ENCODE measurements around the gene ZNRD2.
"Not testable (repeated sequence)": the region's sequence is repeated elsewhere in the genome, so short reads cannot be mapped to it uniquely, and the experiment has no call there.

The ZNRD2 gene

DNA sequence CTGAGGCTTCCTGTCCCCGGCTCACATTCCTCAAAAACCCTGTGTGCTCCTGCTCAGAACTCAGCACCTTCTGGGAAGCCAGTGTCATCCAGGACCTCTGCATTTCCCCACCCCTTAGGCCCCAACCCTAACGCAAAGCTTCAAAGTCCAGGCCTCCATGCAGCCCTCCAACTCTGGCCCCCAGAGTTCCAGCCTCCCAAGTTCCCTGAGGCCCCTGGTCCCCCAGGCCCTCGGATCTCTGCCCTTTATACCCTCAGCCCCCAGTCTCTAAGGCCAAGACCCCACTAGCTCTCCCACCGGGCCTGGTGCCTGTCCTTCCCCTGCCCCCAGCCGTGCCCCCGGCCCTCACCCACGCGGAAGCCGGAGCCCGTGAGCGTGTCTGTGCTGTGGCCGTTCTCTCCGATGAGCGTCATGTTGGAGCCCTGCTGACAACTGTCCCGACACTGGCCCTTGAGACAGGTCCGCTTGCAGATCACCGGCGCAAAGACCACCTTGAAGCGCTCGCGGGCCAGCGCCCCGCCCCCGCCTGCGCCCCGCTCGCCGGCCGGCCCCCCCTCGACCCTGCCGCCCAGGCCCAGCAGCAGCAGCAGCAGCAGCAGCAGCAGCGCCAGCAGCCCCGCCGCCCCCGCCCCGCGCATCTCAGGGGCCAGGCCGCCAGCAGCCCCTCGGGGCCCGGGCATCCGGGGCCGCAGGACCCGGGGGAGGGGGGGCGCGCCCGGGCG, 12.8 kb upstream of the ZNRD2 start:
- DNase-seq, result no peak

DNA sequence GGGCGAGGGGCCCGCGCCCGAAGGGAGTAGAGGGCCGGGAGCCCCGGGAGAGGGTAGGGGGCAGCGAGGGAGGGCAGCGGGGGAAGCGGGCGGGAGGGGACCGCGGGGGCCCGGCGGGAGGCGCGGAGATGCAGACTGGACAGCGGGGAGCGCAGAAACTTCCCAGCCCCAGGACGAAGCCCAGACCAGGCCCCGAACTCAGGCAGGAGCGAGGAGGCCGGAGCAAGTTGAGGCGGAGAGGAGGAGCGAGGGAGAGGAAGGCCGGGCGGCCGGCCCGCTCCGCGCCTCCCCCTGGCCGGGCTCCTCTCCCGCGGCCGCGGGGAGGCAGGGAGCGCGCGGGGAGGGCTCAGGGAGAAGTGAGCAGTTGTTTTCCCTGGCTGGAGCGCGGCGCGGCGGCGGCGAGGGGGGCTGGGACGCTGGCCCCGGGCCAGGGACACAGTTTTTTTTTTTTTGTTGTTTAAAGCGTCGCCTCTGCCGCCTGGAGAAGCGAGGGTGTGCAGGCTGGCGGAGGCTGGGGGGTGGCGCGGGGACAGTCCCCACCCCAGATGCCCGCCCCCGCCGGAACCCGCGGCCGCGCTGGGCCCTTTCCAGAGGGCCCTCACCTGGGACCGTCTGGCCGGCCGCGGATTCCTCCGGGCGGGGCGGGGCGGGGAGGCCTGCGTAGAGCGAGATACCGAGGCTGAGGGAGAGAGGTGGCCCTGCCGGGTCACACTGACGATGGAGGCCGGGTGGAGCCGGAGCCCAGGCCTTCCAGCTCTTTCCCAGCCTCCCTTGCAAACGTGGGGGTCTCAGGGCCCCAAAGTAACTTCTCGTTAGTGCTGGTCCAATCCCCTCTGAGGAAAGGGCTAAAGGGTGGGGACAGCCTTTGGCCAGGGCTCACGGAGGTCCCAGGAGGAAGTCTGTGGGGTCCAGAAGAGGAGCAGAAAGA, 12.0 kb upstream of the ZNRD2 start, which contains the start of gene LTBP3:
Gene LTBP3, minus strand, starts transcription at position 358 of the 928 bp plus-strand sequence. CDS start 400 bp downstream, outside the sequence.
- DNase-seq, result peak; percentile 58

DNA sequence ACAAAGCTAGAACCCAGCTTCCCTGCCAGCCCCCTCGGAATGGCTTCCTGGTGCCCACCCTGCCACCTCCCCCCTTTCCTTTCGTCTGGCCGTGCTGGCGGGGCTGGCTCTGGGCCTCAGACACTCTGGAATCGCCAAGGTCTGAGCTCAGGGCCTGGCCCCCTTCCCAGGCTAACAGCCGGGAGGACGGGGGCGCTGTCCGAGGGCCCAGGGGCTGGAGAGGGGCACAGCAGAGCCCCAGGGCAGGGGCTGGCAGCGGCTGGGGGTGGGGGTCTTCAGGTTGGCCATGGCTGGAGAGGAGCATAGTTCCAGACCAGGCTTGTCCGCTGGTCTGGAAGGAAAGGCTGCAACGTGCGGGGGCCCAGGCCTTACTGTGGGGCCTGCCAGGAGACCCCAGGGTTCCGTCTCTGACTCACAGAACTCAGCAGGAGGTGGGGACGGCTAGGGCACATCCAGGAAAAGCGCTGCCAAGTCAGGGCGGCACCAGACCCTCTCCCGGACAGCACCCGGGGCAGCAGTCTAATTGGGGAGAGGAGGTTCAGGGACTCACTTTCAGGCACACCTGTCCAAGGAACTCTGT, 11.3 kb upstream of the ZNRD2 start:
- DNase-seq, result peak; percentile 81

DNA sequence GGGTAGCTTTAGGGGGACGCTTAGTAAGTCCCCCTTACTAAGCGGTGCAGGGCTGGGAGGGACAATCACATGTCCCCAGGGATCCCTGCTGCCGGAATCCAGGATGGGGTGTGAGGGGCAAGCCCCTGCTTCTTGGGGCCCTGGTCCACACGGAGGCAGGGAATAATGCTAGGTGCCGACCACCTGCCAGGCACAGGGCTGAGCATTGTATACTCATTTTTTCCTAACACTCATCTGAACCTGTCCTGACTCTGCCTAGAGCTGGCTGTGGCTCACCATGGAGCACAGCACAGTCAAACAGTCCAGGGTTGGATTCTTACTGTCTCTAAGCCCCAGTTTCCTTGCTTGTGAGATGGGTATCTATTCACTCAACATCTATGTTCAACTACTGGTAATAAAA, 10.7 kb upstream of the ZNRD2 start:
- peak; percentile 73 for DNase-seq

DNA sequence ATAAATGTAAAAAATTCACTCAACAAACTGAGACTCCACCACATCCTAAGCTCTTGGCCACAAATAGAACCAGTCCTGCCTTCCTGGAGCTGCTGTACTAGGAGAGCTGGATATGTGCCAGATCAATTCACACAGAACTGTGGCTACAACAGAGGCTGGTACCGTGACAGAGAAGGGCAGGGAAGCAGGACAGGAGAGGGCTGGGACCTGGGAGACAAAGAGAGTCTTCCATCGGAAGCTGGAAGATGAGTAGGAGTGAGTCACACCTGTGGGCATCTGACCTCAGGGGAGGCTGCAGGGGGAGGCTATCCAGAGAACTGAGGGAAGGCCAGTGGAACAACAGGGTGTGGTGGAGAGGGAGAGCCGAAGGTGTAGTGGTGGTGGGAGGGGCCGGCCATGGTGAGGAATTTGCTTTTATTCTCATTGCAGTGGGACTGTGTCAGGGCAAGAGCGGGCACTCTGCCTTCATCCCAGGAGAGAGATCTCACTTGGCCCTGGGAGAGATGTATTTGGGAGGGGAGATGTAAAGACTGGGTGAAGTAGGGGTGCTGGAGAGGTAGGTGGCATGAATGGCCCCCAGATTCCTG, 10.2 kb upstream of the ZNRD2 start:
- DNase-seq, result peak; percentile 73

DNA sequence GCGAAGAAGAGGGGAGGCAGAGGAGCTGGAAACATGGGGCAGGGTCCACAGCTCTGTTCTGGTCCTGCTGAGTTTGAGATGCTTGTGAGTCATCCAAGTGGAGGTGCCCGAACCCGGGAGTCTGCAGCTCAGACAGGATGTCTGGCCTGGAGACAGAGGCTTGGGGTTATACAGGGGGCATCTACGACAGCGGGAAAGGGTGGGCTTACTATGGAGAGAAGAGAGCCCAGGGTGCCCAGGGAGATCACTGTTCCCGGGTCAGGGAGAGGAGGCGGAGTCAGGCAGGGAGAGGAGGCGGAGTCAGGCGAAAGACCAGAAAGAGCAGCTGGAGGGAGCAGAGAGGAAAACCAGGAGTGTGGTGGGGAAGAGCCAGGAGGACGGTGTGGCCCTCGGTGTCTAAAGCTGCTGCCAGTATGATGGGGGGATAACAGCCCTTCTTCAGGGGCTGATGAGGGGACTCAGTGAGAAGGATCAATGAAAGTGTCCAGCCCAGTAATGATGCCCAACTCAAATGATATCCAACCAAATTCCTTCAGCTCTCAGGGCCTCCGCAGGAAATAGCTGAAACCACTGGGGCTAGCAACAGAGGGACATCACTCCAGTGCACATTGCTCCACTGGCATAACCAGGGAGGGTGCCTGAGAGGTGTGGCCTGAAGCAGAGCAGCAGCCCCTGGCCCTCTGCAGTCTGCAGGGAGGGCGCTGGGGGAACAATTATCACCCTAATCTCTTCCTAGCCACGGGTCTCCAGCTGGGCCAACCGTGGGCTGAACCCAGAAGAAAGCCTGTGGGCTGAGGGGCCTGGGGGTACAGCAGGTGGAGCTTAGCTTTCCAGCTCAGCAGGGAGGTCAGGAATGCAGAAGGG, 9.5 kb upstream of the ZNRD2 start:
- DNase-seq, result peak; percentile 64

DNA sequence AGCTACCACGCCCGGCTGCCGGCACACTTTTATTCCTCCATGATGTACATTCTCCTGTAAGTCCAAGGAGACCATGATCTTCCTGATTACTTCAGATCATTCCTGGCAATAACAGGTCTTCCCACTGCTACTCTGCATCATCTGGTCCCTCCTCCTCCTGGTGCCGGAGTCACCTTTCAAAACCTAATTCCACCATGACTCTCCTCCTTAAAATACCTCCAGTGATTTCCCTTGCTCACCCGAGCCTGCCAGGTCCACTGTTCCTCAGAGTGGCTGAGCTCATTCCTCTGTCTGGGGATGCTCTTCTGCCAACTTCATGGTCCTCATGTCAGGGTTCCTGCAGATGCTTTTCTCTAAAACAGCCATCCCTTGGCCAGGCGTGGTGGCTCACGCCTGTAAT, 8.3 kb upstream of the ZNRD2 start:
- DNase-seq, result no peak

DNA sequence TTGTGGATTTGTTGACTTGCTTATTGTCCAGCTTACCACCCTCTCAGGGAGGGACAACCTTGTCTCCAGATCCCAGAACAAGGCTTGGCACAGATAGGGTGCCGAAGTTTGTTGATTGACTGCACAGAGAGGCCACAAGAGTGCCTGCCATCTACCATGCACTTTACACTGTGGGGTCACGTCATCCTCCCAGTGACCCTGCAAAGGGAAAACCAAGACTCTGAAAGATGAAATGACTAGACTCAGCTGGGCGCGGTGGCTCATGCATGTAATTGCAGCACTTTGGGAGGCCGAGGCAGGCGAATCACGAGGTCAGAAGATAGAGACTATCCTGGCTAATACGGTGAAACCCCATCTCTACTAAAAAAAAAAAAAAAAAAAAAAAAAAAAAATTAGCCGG, 7.5 kb upstream of the ZNRD2 start:
- DNase-seq, result no peak

DNA sequence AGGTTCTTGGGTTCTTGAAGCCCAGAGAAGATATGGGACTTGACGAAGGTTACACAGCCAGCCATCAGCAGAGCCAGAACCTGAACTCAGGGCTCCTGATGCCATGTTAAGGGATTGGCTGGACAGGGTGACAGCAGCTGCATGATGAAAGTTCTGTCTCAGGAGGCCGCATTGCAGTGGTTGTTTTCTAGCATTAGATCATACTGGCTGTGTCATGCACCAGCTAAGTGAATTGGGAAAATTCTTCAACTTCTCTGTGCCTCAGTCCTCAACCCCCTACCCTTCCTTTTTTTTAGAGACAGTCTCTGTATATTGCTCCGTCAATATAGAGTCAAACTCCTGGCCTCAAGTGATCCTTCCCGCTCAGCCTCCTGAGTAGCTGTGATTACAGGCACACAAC, 6.7 kb upstream of the ZNRD2 start:
- DNase-seq, result no peak

DNA sequence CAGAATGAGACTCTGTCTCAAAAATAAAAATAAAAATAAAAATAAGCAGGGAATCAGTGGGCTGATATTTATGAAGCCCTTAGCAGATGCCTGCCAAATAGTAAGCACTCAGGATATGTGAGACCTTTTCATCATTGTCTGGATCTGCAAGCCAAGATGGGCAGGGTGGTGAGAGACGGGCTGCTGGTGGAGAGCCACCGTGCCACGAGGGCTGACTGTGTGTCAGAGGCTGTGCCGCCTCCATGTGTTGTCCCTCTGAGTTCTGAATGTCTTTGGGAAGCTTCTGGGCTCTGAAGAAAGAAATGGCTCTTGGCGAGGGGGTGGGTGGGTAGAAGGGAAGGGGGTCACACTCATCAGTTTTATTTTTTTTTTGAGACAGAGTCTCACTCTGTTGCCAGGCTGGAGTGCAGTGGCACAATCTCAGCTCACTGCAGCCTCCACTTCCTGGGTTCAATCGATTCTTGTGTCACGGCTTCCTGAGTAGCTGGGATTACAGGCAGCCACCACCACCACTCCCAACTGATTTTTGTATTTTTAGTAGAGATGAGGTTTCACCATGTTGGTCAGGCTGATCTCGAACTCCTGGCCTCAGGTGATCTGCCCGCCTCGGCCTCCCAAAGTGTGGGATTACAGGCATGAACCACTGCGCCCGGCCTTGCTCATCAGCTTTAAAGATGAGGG, 5.3 kb upstream of the ZNRD2 start:
- DNase-seq, result not testable (repeated sequence)

DNA sequence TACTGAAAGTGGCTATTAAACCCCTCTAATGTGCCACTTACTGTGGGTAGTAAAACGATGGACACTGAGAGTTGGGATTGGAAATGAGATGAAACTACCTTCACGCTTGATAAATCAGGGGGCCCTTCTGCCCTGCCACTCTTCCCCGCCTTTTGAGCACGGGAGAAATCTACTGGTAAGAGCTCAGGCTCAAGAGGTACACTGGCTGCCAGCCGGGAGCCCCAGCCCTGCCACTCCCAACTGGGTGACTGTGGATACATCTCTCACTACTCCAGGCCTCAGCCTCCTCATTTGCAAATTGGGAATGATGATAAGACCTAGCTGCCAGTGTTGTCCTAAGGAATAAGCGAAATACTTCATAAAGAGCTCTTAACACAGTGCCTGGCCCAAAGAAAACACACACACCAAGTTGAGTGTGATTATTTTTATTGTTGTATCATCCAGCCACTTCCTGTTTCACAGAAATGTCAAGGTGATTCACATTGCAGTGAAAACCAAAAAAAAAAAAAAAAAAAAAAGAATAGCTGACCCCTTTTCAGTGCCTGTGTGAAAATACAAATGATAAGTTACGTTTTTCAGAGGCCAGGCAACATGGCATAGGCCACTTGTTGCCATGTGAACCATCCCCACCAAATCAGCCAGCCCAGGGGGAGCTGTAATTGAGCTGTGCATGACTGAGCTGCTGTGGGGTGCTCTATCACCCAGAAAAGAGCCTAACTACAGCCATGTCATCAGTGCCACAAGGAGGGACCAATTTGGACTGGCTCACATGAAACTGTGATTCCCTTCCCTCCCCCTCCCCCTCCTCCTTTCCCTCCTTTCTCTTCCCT, 4.4 kb upstream of the ZNRD2 start:
- no peak for DNase-seq

DNA sequence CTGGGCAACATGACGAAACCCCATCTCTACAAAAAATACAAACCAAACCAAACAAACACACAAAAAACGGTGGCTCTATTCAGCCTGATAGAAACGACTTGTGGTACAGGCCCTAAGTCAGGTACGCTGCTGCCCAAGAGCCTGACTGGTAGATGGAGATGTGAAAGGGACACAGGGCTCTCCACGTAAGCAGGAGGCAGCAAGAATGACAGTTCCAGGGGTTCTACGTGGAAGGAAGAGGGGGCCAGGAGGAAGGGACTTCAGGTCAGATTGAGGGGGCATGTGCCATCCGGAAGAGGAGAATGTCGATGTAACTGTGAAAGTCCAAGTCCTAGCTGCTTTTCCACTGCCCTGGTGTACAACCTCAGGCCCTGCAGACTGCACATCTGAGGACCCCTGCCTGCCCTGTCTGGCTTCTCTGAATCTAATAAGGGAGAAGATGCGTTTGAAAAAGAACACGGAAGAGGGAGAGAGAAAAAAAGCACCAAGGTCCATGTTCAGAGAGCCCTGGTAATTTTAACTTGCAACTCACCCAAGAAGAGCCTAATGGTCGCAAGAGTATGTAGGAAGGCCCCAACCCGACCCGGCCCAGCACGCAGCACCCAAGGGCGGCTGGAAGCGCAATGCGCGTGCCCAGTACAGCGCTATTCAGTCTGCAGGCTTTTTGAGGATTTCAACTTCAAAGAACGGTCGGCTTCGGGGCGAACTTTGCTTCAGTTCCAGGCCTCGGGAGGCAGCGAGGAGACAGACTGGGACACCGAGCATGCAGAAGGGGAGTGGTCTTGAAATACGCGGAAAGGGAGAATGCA, 909 bp upstream of the ZNRD2 start:
- no peak for DNase-seq

DNA sequence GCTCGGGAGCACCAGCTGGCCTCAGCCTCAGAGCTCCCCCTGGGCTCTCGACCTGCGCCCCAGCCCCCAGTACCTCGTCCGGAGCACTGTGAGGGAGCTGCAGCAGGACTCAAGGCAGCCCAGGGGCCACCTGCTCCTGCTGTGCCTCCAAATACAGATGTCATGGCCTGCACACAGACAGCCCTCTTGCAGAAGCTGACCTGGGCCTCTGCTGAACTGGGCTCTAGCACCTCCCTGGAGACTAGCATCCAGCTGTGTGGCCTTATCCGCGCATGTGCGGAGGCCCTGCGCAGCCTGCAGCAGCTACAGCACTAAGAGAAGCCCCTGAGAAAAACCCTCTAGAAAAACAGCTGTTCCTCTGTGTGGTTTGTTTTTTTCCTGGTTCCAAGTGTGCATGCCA, 1.1 kb downstream of the ZNRD2 start:
- no peak for DNase-seq

DNA sequence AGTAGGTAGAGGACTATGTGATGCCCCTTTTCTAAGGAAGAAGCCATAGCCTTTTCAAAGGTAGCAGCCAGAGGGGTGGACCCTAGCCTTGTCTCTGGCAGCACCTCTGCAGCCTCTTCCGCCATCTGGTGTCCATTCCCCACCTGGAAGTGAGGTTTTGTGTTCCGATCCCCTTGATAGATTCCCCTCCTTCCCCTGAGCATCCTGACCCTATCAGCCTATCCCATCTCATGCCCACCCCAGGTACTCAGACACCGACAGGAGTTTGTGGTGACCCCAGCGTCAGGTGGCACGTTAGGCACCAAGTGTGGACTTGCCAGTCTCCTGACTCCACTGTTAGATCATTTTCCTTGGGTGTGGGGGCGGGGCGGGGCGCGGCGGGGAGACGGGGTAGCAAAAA, 1.7 kb downstream of the ZNRD2 start:
- DNase-seq, result no peak

DNA sequence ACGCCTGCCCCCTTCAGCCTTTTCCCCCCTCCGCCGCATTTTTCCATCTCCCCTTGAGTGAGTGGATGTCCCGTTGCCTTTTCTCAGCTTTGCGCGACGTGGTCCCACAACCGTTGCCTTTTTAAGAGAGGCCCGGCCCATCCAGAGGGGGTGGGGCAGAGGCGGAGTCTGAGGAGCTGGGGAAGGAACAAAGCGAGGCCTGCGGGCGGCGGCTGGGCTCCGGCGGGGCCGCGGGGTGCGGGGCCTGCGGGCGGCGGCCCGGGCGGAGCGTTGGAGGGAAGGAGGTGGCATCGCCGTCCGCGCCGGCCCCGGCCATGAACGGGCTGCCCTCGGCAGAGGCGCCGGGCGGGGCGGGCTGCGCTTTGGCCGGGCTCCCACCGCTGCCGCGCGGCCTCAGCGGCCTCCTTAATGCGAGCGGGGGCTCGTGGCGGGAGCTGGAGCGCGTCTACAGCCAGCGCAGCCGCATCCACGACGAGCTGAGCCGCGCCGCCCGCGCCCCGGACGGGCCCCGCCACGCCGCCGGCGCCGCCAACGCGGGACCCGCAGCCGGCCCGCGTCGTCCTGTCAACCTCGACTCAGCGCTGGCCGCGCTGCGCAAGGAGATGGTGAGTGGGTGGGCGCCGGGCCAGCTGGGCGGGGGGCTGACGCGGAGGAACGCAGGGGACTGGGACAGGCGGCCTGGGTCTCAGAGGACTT, 2.2 kb downstream of the ZNRD2 start, which contains the start of gene FAM89B:
Gene FAM89B, plus strand, starts transcription at position 183 of the 696 bp plus-strand sequence. Its CDS starts 132 bp downstream, at position 315.
- peak; percentile 61 for DNase-seq

DNA sequence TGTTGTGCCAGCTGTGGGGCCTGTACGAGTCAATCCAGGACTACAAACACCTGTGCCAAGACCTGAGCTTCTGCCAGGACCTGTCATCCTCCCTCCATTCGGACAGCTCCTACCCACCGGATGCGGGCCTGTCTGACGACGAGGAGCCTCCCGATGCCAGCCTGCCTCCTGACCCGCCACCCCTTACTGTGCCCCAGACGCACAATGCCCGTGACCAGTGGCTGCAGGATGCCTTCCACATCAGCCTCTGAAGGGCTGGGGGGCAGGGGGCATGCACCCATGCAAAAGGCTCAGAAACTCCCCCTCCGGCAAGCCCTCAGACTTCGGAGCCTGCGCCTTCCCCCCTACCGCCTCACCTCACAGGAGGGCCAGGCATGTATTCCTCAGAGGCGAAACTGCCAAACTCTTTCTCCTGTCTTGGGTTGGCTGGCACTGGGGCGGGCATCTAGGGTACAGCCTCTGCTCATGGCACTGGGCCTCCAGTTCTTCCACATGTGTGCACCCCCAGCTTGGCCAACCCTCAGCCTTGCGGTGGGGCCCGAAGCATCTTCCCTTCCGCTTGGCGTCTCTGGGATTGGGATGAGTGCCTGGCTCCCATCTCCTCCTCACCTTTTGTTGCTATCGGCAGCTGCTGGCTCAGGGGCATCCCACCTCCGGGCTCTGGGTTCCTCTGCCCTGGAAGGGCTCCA, 3.3 kb downstream of the ZNRD2 start:
- DNase-seq, result no peak

DNA sequence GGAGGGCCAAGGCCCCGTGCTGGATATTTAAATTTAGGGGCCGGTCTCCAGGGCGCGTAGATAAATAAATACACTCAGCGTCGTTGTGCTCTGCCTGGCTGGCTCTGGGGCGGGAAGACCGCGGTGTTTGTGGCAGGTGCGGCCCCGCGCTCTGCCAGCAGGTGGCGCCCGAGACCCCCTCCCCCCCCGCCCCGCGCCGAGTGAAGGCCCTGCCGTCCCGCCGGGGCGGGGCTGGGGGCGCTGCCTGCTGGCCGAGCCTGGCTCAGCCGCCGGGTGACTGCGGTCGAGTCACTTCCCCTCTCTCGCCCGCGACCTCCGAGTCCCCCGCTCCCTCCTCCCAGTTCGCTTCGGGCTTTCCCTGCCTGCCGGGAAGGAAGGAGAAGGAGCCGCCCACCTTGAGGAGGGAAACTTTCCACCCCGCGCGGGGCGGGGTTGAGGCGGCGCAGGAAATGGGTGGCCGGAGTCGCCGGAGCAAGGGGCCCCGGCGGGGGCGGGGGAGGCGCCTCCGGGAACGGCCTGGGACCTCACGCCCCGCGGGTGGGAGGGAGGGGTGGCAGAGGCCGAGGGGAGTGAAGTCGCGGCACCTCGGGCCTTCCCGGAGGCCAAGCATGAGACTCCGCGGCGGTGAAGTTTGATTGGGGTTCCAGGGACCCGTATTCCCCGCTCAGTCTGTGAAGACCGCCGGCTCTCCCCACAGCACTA, 4.0 kb downstream of the ZNRD2 start:
- DNase-seq, result peak; percentile 36
